ENCODE data around the gene DUSP1. TPM values are rescaled to one million over a fixed set of nuclear protein-coding genes. Genes with fewer than 3 reads are reported as not detected.

Gene DUSP1
- total and polyA plus RNA-seq, 7 donors: 99.9 to 1,033 (median 449) TPM

GRCh38 chr5:172768098-172768572 is 2.9 kb downstream of the DUSP1 start:
- Histone ChIP-seq H3K27ac (peak overlapping the region; percentile 97 to 100 (median 99)), H3K4me1 (peaks cover 0 to 67% (median 57%) of the 10 kb centered on the region in 4 donors), H3K36me3 (peaks cover 22 to 28% (median 26%) of the 10 kb centered on the region in 4 donors), H3K4me3 (peak overlapping the region; percentile 80 to 96 (median 86)), H3K9me3 (no peaks in the 10 kb centered on the region), H3K27me3 (no peaks in the 10 kb centered on the region)
- intact Hi-C loops (cut with DNase I): no loop called here
- no peak for DNase-seq
- 85 to 89% methylated on average over 5 of the region's 5 CpGs for WGBS, 2 donors
- no peak for TF ChIP-seq CTCF (IDR thresholded peaks at IDR 0.05)
- no peak for TF ChIP-seq POLR2A (IDR thresholded peaks at IDR 0.05)
- TF ChIP-seq EP300 (IDR thresholded peaks at IDR 0.05): no peak
- no peak for TF ChIP-seq POLR2AphosphoS5 (IDR thresholded peaks at IDR 0.05)

GRCh38 chr5:172766287-172767108 is 4.5 kb downstream of the DUSP1 start:
- Histone ChIP-seq H3K27ac (peak overlapping the region; percentile 97 to 100 (median 99)), H3K4me1 (peaks cover 0 to 51% (median 41%) of the 10 kb centered on the region in 4 donors)
- WGBS, 2 donors: 70 to 71% methylated on average over 17 of the region's 17 CpGs

GRCh38 chr5:172765766-172766286 is 5.2 kb downstream of the DUSP1 start:
- DNase-seq: peak; percentile 87
- Histone ChIP-seq H3K27ac (peak overlapping the region; percentile 97 to 100 (median 99)), H3K27me3 (no peaks in the 10 kb centered on the region), H3K4me3 (peak overlapping the region in 3 of 4 donors; percentile 27 to 88 (median 80)), H3K4me1 (peaks cover 0 to 50% (median 40%) of the 10 kb centered on the region in 4 donors), H3K9me3 (no peaks in the 10 kb centered on the region), H3K36me3 (peaks cover 22 to 28% (median 26%) of the 10 kb centered on the region in 4 donors)
- intact Hi-C loops (cut with DNase I): no loop called here
- TF ChIP-seq EP300 (IDR thresholded peaks at IDR 0.05): no peak
- TF ChIP-seq POLR2AphosphoS5 (IDR thresholded peaks at IDR 0.05): peak in 3 of 4 donors; percentile 1 to 47 (median 45)
- WGBS, 2 donors: 66 to 69% methylated on average over 4 of the region's 4 CpGs

More at GRCh38 chr5:172766287-172767108, 4.5 kb downstream of the DUSP1 start:
- Histone ChIP-seq H3K36me3 (peaks cover 22 to 28% (median 26%) of the 10 kb centered on the region in 4 donors), H3K27me3 (no peaks in the 10 kb centered on the region), H3K4me3 (peak overlapping the region in 3 of 4 donors; percentile 80 to 96 (median 88)), H3K9me3 (no peaks in the 10 kb centered on the region)
- TF ChIP-seq CTCF (IDR thresholded peaks at IDR 0.05) (no peak), POLR2AphosphoS5 (IDR thresholded peaks at IDR 0.05) (peak; percentile 70 to 86 (median 82)), POLR2A (IDR thresholded peaks at IDR 0.05) (peak; percentile 14 to 55), EP300 (IDR thresholded peaks at IDR 0.05) (peak in 3 of 4 donors; percentile 7 to 76 (median 41))
- peak; percentile 96 for DNase-seq
- intact Hi-C loops (cut with DNase I): no loop called here

GRCh38 chr5:172764861-172765765 is 5.9 kb downstream of the DUSP1 start:
- H3K9me3 ChIP-seq: no peaks in the 10 kb centered on the region
- peak overlapping the region; percentile 3 to 88 (median 54) for H3K4me3 ChIP-seq
- TF ChIP-seq EP300 (IDR thresholded peaks at IDR 0.05): peak in 3 of 4 donors; percentile 66 to 95 (median 85)
- peak; percentile 58 to 91 (median 62) for TF ChIP-seq POLR2AphosphoS5 (IDR thresholded peaks at IDR 0.05)
- TF ChIP-seq CTCF (IDR thresholded peaks at IDR 0.05): no peak
- TF ChIP-seq POLR2A (IDR thresholded peaks at IDR 0.05): no peak
- H3K27ac ChIP-seq: peak overlapping the region; percentile 97 to 100 (median 99)
- WGBS, 2 donors: 5 to 8% methylated on average over 24 of the region's 24 CpGs
- peaks cover 22 to 27% (median 26%) of the 10 kb centered on the region in 4 donors for H3K36me3 ChIP-seq
- H3K27me3 ChIP-seq: no peaks in the 10 kb centered on the region
- peak; percentile 98 for DNase-seq
- intact Hi-C loops (cut with DNase I): no loop called here
- H3K4me1 ChIP-seq: peaks cover 0 to 50% (median 40%) of the 10 kb centered on the region in 4 donors
